GM15510 (cell line): ENCODE data around the gene ERAL1.

Source experiments
- POLR2A ChIP-seq: IDR thresholded peaks from 3 replicates; pipeline ENCODE4 v1.6.1; 2011; ENCODE audit warnings: borderline replicate concordance; ENCODE audit not compliant: insufficient read length; ENCODE audit errors: extremely low read depth

ERAL1 gene

DNA sequence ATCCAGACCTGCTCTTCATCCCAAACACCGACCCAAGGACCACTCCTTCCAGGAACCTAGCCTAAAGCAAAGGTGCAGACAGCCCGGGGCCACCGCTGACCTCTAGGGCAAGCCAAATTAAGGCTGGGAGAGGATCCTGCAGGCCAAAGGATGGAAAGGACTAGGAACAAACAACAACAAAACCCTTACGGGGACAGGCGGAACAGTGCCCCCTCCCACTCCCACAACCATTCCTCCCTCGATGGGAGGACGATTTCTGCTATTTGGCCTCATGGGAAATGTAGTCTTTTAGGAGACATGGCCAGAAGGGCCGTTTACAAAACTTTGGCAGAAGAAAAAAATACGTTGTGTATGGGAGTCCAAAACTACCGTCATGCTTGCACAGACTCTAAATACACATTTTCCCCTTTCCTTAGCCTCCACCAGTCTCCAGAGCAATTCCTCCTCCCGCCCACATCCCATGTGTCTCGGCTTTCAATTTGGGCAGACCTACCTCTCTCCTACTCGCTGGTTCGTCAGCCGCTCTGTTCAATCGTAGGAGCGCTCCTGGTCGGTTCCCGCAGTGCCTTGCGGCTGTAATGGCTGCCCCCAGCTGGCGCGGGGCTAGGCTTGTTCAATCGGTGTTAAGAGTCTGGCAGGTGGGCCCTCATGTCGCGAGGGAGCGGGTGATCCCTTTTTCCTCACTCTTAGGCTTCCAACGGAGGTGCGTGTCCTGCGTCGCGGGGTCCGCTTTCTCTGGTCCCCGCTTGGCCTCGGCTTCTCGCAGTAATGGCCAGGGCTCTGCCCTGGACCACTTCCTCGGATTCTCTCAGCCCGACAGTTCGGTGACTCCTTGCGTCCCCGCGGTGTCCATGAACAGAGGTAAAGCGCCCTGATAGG, at the start of gene ERAL1:
Gene ERAL1, plus strand, starts transcription at position 560 of the 879 bp plus-strand sequence. Its CDS starts 19 bp downstream, at position 579.
- TF ChIP-seq POLR2A: peak; percentile 81

GRCh38 chr17:28807925-28808634, 46.7 kb upstream of the ERAL1 start:
- no peak for TF ChIP-seq POLR2A

GRCh38 chr17:28810437-28810836, 44.4 kb upstream of the ERAL1 start:
- TF ChIP-seq POLR2A: no peak

DNA sequence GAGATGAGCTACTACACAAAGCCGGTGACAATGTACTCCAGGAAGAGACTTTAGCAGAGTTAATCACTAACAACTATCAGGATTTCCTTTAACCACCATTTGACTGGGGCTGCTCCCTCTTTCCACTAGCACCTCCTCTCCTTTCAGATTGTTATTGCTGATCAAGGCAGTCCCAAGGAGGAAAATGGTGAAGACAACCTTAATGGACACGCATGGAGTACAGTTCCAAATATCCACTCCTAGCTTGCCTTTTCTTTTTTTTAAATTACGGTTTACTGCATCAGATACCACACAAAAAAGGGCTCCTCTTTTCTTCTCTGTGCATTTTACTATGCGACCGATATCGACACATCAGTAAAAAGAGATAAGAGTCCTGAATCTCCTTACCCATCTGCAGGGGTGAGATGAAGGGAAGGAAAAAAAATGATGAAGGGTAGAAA, 43.1 kb upstream of the ERAL1 start:
- TF ChIP-seq POLR2A: no peak

- TF ChIP-seq POLR2A: peak; percentile 56
These were observed 42.6 kb upstream of the ERAL1 start for GRCh38 chr17:28812091-28812747.

- TF ChIP-seq POLR2A: no peak
These were observed 42.0 kb upstream of the ERAL1 start for GRCh38 chr17:28812748-28813377.

DNA sequence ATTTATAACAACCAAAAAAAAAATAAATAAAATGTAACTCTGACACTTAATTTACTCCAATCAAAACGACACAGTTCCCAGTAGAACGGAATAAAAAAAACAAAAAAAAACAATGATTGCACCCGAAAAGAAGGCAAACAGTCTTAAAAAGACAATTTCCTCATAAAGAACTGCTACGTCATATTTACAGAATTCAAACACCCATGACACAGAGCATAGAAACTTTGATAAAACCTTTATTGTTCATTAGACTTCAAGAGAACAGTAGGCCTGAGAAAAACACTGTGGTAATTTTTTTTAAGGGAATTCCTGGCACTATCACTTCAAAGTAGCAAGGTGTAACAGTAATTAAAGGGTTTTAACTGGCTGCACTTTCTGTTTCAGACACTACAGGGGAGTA, 38.3 kb upstream of the ERAL1 start:
- TF ChIP-seq POLR2A: no peak

DNA sequence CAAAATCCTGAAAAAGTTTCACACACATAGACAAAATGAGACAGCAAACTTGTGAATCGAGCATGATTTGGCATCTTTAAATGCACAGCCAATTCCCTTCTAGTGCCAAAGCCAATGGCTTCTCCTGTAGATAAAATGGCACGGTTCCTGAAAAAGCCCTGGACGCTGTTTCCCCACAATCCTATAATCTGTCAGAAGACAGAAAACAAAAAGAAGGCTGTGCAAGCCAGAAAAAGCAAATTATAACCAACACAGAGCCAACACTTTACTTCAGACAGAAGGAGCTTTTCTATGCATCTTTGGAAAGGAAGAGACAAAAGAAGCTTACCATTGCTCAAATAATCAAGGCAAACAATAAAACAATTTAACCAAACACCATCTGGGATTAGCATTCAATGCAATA, 36.0 kb upstream of the ERAL1 start:
- TF ChIP-seq POLR2A: no peak

DNA sequence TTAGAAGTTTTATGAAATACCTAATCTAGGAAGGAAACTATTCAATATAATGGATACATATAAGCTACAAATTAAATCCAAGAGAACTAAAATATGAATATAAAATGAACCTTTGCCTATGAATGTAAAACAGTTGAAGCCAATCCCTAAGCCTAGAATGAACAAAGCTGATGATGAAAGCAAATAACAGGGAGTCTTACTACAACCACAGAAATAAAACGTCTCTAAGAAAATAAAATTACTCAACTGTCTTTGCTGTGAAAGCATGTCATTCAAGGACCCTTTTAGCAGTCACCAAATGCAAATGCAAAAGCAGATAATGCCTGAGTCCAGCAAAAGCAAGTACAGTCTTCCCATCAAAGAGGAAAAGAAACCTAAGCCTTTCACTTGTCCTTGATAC, 35.2 kb upstream of the ERAL1 start:
- no peak for TF ChIP-seq POLR2A

- no peak for TF ChIP-seq POLR2A
These were observed 27.1 kb upstream of the ERAL1 start for GRCh38 chr17:28827672-28828071.

DNA sequence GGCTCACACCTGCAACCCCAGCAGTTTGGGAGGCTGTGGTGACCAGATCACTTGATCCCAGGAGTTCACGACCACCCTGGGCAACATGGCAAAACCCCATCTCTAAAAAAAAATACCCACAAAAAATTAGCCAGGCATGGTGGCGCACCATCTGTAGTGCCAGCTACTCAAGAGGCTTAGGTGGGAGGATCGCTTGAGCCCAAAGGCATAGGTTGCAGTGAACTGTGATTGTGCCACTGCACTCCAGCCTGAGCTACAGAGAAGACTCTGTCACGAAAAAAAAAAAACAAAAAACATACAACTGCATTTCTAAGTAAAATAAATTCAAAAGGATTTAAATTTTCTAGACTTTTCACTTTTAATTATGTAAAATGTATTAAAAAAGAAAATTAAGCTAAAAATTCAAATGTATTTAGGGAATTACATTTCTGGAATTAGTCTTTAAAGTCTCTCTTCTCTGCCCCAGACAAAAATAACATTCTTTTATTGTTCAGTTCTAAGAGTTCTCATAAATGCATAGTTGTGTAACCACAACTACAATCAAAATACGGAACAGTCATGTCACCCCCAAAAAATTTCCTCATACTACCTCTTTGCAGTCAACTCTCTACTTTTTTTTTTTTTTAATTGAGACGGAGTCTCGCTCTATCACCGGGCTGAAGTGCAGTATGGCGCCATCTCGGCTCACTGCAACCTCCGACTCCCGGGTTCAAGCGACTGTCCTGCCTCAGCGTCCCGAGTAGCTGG, 26.3 kb upstream of the ERAL1 start:
- TF ChIP-seq POLR2A: no peak

DNA sequence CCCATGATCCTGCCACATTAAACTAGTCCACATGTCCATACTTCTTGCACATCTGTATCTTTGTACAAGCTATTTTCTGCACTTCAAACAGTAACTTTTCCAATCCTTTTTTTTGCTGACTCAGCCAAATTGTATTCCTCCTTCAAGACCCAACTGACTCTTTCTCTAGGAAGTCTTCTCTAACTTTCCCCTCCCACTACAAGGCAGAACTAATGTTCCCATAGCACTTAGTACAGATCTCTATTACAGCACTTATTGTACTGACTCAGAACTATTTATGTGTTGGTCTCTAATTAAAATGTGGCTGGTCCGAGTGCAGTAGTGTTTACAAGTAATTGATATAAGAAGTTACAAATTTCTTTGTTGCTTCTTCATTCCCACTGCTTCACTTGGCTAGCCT, 20.4 kb upstream of the ERAL1 start:
- no peak for TF ChIP-seq POLR2A

- no peak for TF ChIP-seq POLR2A
These were observed 15.6 kb upstream of the ERAL1 start for GRCh38 chr17:28839221-28839620.

GRCh38 chr17:28841901-28842281, 12.9 kb upstream of the ERAL1 start:
- no peak for TF ChIP-seq POLR2A

GRCh38 chr17:28842282-28843012, 12.4 kb upstream of the ERAL1 start, which contains the start of gene FAM222B:
TSS of gene FAM222B (minus strand) at chr17:28842790. CDS start at chr17:28766667, 76,123 bp downstream.
- peak; percentile 85 for TF ChIP-seq POLR2A
